Natural killer cell (primary cell): ENCODE data around the gene ZNF507. TPM values are rescaled to one million over a fixed set of nuclear protein-coding genes. Genes with fewer than 3 reads are reported as not detected.

Experiments used
- ATAC-seq, 3 donors: fragments of 150-1000 bp in 2 of 3; fragments of 200-7000 bp in 1 of 3; cut with Tn5 transposase; 1 replicate in 1 of 3; 2 replicates in 2 of 3; pipeline ENCODE4 v1.10.0; 2021; ENCODE audit warnings: mild to moderate bottlenecking in 2 of 3, moderate library complexity in 2 of 3
- DNase-seq, 2 donors: peaks; one replicate each; pipeline versions ENCODE4 v3.0.0 to v3.0.0-alpha.2; 2013 to 2021; ENCODE audit warnings: mixed read lengths in 1 of 2
- H3K27ac ChIP-seq: one replicate; pipeline ENCODE4 v1.5.1; 2013; ENCODE audit warnings: mild to moderate bottlenecking, low read length
- H3K27me3 ChIP-seq: one replicate; pipeline ENCODE4 v1.6.1; 2013; ENCODE audit warnings: low read length; ENCODE audit not compliant: control insufficient read depth, insufficient read depth
- H3K36me3 ChIP-seq: one replicate; pipeline ENCODE4 v1.6.1; 2013; ENCODE audit warnings: low read length; ENCODE audit not compliant: control insufficient read depth, insufficient read depth
- H3K4me1 ChIP-seq: one replicate; pipeline ENCODE4 v1.6.1; 2013; ENCODE audit warnings: low read length; ENCODE audit not compliant: control insufficient read depth, insufficient read depth
- H3K4me3 ChIP-seq: one replicate; pipeline ENCODE4 v1.5.1; 2013; ENCODE audit warnings: low read length
- H3K9me3 ChIP-seq: one replicate; pipeline ENCODE4 v1.6.1; 2013; ENCODE audit warnings: low read length; ENCODE audit not compliant: control insufficient read depth, insufficient read depth
- H3K27ac Mint-ChIP-seq, 2 donors: one replicate each; pipeline ENCODE4 v1.8.0; 2022; ENCODE audit warnings: mild to moderate bottlenecking in 2 of 2, mixed read lengths in 2 of 2, moderate library complexity in 1 of 2
- H3K27me3 Mint-ChIP-seq, 2 donors: one replicate each; pipeline ENCODE4 v1.8.0; 2022; ENCODE audit warnings: low read depth in 2 of 2, mixed read lengths in 2 of 2
- H3K36me3 Mint-ChIP-seq: one replicate; pipeline ENCODE4 v1.8.0; 2022; ENCODE audit warnings: mixed read lengths
- H3K4me1 Mint-ChIP-seq, 2 donors: one replicate each; pipeline ENCODE4 v1.8.0; 2022; ENCODE audit warnings: mixed read lengths in 2 of 2
- H3K4me3 Mint-ChIP-seq: one replicate; pipeline ENCODE4 v1.8.0; 2022; ENCODE audit warnings: mild to moderate bottlenecking, moderate library complexity, mixed read lengths
- H3K9me3 Mint-ChIP-seq, 2 donors: one replicate each; pipeline ENCODE4 v1.8.0; 2022; ENCODE audit warnings: mixed read lengths in 2 of 2
- CTCF ChIP-seq: fragments of 200-600 bp; IDR thresholded peaks from one replicate; pipeline ENCODE4 v1.8.0; 2022; ENCODE audit warnings: antibody characterized with exemption
- WGBS: methylation state at CpG from one replicate; pipeline ENCODE4 v1.1.7; 2013; ENCODE audit warnings: missing lambda C conversion rate; ENCODE audit not compliant: insufficient coverage; 5-methylcytosine and 5-hydroxymethylcytosine counted together
- intact Hi-C: fragments of 100-400 bp; cut with micrococcal nuclease; formaldehyde crosslinking; loops from one replicate; pipeline ENCODE4 v1.14.2; 2022
- total RNA-seq, 4 donors: library from RNA; stranded (reverse); fragments of 120-200 nt in 1 of 4; gene quantifications; one replicate each; pipeline versions ENCODE4 v1.2.3 to v1.2.4, GENCODE V29; 2013 to 2022

Gene ZNF507
- total RNA-seq, 3 donors from 2014 or later (not counting 1 experiment from before 2014, with no cell fraction given): 27.9 to 34.6 (median 29.1) TPM

GRCh38 chr19:32363632-32364031 lies 18.2 kb downstream of the ZNF507 start:
- DNase-seq: no peak
- ATAC-seq: no peak
- Mint-ChIP-seq H3K36me3 (peaks cover 15% of the 10 kb centered on the region), H3K4me1 (peaks cover 61 to 65% of the 10 kb centered on the region in 2 donors), H3K27me3 (no peaks in the 10 kb centered on the region), H3K4me3 (no peak overlapping the region), H3K9me3 (no peaks in the 10 kb centered on the region), H3K27ac (peak overlapping the region in 1 of 2 donors; percentile 5)
- no peaks in the 10 kb centered on the region for H3K4me1 ChIP-seq
- 97% methylated on average over 3 of the region's 3 CpGs for WGBS
- no peaks in the 10 kb centered on the region for H3K9me3 ChIP-seq
- no peak for TF ChIP-seq CTCF
- no peaks in the 10 kb centered on the region for H3K27me3 ChIP-seq
- no peak overlapping the region for H3K4me3 ChIP-seq
- H3K27ac ChIP-seq: no peak overlapping the region
- intact Hi-C loops: no loop called here
- H3K36me3 ChIP-seq: peaks cover 54% of the 10 kb centered on the region

DNA sequence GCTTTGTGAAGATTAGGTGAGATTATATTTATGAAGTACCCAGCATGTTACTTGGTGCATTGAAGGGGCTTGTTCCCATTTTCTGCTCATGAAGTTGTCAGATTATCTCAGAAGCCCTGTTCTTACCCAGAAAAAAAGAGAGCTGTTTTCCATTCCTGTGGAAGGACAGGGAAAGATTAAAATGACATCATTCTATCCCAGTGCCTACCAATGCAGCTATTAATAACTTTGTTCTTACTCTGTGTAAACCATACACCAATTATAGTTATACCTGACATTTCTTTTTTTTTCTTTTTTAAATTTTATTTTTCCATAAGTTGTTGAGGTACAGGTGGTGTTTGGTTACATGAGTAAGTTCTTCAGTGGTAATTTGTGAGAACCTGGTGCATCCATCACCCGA lies 18.6 kb downstream of the ZNF507 start:
- WGBS: 90% methylated on average over 1 of the region's 1 CpG
- H3K27me3 ChIP-seq: no peaks in the 10 kb centered on the region
- peaks cover 51% of the 10 kb centered on the region for H3K36me3 ChIP-seq
- H3K4me1 Mint-ChIP-seq: peaks cover 61 to 66% of the 10 kb centered on the region in 2 donors
- no peaks in the 10 kb centered on the region for H3K4me1 ChIP-seq
- H3K9me3 ChIP-seq: no peaks in the 10 kb centered on the region
- peaks cover 15% of the 10 kb centered on the region for H3K36me3 Mint-ChIP-seq
- DNase-seq: no peak
- no peaks in the 10 kb centered on the region for H3K9me3 Mint-ChIP-seq
- peak overlapping the region in 1 of 2 donors; percentile 5 for H3K27ac Mint-ChIP-seq
- no peak overlapping the region for H3K27ac ChIP-seq
- intact Hi-C loops: no loop called here
- H3K27me3 Mint-ChIP-seq: no peaks in the 10 kb centered on the region
- ATAC-seq: no peak
- H3K4me3 ChIP-seq: no peak overlapping the region
- H3K4me3 Mint-ChIP-seq: no peak overlapping the region
- TF ChIP-seq CTCF: no peak

GRCh38 chr19:32367063-32367462 lies 21.7 kb downstream of the ZNF507 start:
- ATAC-seq: no peak
- Histone ChIP-seq H3K27me3 (no peaks in the 10 kb centered on the region), H3K4me1 (no peaks in the 10 kb centered on the region), H3K9me3 (no peaks in the 10 kb centered on the region), H3K36me3 (peaks cover 38% of the 10 kb centered on the region), H3K4me3 (no peak overlapping the region), H3K27ac (no peak overlapping the region)
- no peak for DNase-seq
- Mint-ChIP-seq H3K9me3 (no peaks in the 10 kb centered on the region), H3K4me1 (peaks cover 74 to 76% of the 10 kb centered on the region in 2 donors), H3K36me3 (peaks cover 9% of the 10 kb centered on the region), H3K4me3 (no peak overlapping the region), H3K27me3 (no peaks in the 10 kb centered on the region), H3K27ac (no peak overlapping the region)
- 80% methylated on average over 6 of the region's 6 CpGs for WGBS
- intact Hi-C loops: no loop called here
- TF ChIP-seq CTCF: no peak

DNA sequence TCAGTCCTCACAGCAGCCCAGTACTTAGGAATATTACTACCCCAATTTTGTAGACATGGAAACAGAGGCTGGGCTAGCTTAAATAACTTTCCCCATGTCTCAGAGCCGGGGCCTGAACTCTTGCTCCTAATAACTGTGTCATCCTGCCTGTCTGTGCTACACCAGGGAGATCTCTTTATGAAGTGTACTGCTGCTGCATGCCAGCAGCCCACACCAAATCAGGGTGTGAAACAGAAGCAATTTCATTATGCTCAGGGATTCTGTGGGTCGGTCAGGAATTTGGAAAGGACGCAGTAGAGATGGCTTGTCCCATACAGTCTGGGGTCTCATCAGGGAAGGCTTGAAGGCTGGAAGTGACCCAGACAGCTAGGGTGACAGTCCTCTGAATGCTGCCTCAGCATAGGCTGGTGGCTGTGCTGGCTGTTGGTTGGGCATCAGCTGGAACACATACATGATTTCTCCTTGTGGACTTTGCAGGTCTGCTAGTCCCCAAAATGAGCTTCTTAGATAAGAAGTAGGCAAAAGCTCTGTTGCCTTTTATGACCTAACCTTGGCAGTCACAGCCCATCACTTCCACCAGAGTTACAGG lies 22.6 kb downstream of the ZNF507 start:
- Histone ChIP-seq H3K4me3 (no peak overlapping the region), H3K9me3 (no peaks in the 10 kb centered on the region), H3K27ac (no peak overlapping the region), H3K36me3 (peaks cover 36% of the 10 kb centered on the region), H3K27me3 (no peaks in the 10 kb centered on the region), H3K4me1 (no peaks in the 10 kb centered on the region)
- no peak for TF ChIP-seq CTCF
- intact Hi-C loops: no loop called here
- Mint-ChIP-seq H3K4me3 (no peak overlapping the region), H3K4me1 (peaks cover 67 to 70% of the 10 kb centered on the region in 2 donors), H3K9me3 (no peaks in the 10 kb centered on the region), H3K27ac (peak overlapping the region; percentile 14 to 45), H3K27me3 (no peaks in the 10 kb centered on the region), H3K36me3 (peaks cover 14% of the 10 kb centered on the region)
- 100% methylated on average over 3 of the region's 3 CpGs for WGBS
- DNase-seq: no peak
- ATAC-seq: no peak
